GM23248 (cell line): ENCODE measurements around the gene PSD. TPM values are rescaled to one million over a fixed set of nuclear protein-coding genes. Genes with fewer than 3 reads are reported as not detected.

Source experiments
- DNase-seq: peaks from one replicate; pipeline ENCODE4 v3.0.0-alpha.2; 2015
- H2AFZ ChIP-seq: fragments of 200-600 bp; sonication (generic); 2 replicates; pipeline ENCODE4 v1.6.1; 2016; ENCODE audit warnings: antibody characterized with exemption
- H3F3A ChIP-seq: fragments of 200-600 bp; sonication (generic); 2 replicates; pipeline ENCODE4 v1.6.1; 2016; ENCODE audit warnings: mild to moderate bottlenecking, antibody characterized with exemption, mixed run types; ENCODE audit not compliant: insufficient read depth
- H3K27ac ChIP-seq: fragments of 200-600 bp; sonication (generic); 2 replicates; pipeline ENCODE4 v1.5.1; 2016; ENCODE audit warnings: mild to moderate bottlenecking
- H3K27me3 ChIP-seq: fragments of 200-600 bp; sonication (generic); replicated peaks from 2 replicates; pipeline ENCODE4 v1.6.1; 2016; ENCODE audit warnings: mild to moderate bottlenecking; ENCODE audit not compliant: insufficient read depth
- H3K36me3 ChIP-seq: fragments of 200-600 bp; sonication (generic); 2 replicates; pipeline ENCODE4 v1.6.1; 2016; ENCODE audit warnings: low read depth, mild to moderate bottlenecking
- H3K4me1 ChIP-seq: fragments of 200-600 bp; sonication (generic); 2 replicates; pipeline ENCODE4 v1.6.1; 2016; ENCODE audit warnings: mild to moderate bottlenecking; ENCODE audit not compliant: insufficient read depth
- H3K4me2 ChIP-seq: fragments of 200-600 bp; sonication (generic); one replicate; pipeline ENCODE4 v1.6.1; 2016; ENCODE audit warnings: mild to moderate bottlenecking; ENCODE audit not compliant: unreplicated experiment
- H3K4me3 ChIP-seq: fragments of 200-600 bp; sonication (generic); 2 replicates; pipeline ENCODE4 v1.5.1; 2016; ENCODE audit warnings: mild to moderate bottlenecking
- H3K79me2 ChIP-seq: fragments of 200-600 bp; sonication (generic); 2 replicates; pipeline ENCODE4 v1.6.1; 2016; ENCODE audit warnings: mild to moderate bottlenecking; ENCODE audit not compliant: insufficient read depth
- H3K9ac ChIP-seq: fragments of 200-600 bp; sonication (generic); 2 replicates; pipeline ENCODE4 v1.6.1; 2016; ENCODE audit warnings: mild to moderate bottlenecking
- H3K9me2 ChIP-seq: fragments of 200-600 bp; sonication (generic); 2 replicates; pipeline ENCODE4 v1.6.1; 2016; ENCODE audit warnings: mixed run types, mild to moderate bottlenecking, moderate library complexity; ENCODE audit not compliant: insufficient read depth
- H3K9me3 ChIP-seq: fragments of 200-600 bp; sonication (generic); one replicate; pipeline ENCODE4 v1.6.1; 2017; ENCODE audit warnings: low read depth
- H4K20me1 ChIP-seq: fragments of 200-600 bp; sonication (generic); 2 replicates; pipeline ENCODE4 v1.6.0; 2016; ENCODE audit not compliant: insufficient read depth
- EZH2 ChIP-seq: fragments of 200-600 bp; sonication (generic); IDR thresholded peaks from 2 replicates; pipeline ENCODE4 v1.6.1; 2018; ENCODE audit warnings: antibody characterized with exemption, mild to moderate bottlenecking; ENCODE audit not compliant: insufficient read depth, poor library complexity, severe bottlenecking
- EZH2phosphoT487 ChIP-seq: fragments of 200-600 bp; sonication (generic); IDR thresholded peaks from 2 replicates; pipeline ENCODE4 v1.6.1; 2018; ENCODE audit warnings: antibody characterized with exemption, moderate library complexity, mild to moderate bottlenecking, low read depth; ENCODE audit not compliant: insufficient read depth
- WGBS, 2 experiments: methylation state at CpG; one replicate each; pipeline ENCODE4 v1.1.6; 2015 to 2017; ENCODE audit warnings: low lambda C conversion rate in 2 of 2, low coverage in 1 of 2; ENCODE audit errors: missing lambda C conversion rate in 2 of 2; 5-methylcytosine and 5-hydroxymethylcytosine counted together
- in situ Hi-C: fragments of 300-500 bp; cut with MboI; formaldehyde crosslinking; loops from 2 replicates; pipeline ENCODE4 v1.15.0; 2020
- polyA plus RNA-seq: library from polyadenylated mRNA; unstranded; fragments of >200 nt; fragmentation: Nextera tagmentation; extraction: Ambion mirVana; gene quantifications from 2 replicates; pipeline ENCODE4 v1.2.1, GENCODE V29; 2016
- total RNA-seq: library from RNA; depleted of rRNA; stranded (reverse); fragments of >200 nt; shearing (Covaris generic); gene quantifications from 2 replicates; pipeline ENCODE4 v1.2.3, GENCODE V29; 2014; rRNA removed

Gene PSD
- total RNA-seq (1.0 and 11.3 TPM in 2 replicates), polyA plus RNA-seq (0.95 and 1.8 TPM in 2 replicates)

GRCh38 chr10:102418622-102419268 is at the start of gene PSD:
PSD (minus strand) TSS chr10:102418785; CDS start chr10:102417038, 1,747 bp downstream.
- TF ChIP-seq EZH2: no peak
- TF ChIP-seq EZH2phosphoT487: no peak
- H2AFZ ChIP-seq: no peak within 1 kb of the TSS
- H3K79me2 ChIP-seq: no peaks in the 10 kb centered on the region
- no peak within 1 kb of the TSS for H3K9ac ChIP-seq
- H3K9me3 ChIP-seq: no peaks in the 10 kb centered on the region
- no peak within 1 kb of the TSS for H3K27ac ChIP-seq
- DNase-seq: no peak
- in situ Hi-C loops: no loop called here
- H3K9me2 ChIP-seq: no peaks in the 10 kb centered on the region
- peak within 1 kb of the TSS; percentile 84 for H3K4me3 ChIP-seq
- peaks cover 18% of the 10 kb centered on the region for H3K4me1 ChIP-seq
- H3F3A ChIP-seq: peaks cover 13% of the 10 kb centered on the region; the same call in 1 of the 2 replicates
- H3K36me3 ChIP-seq: no peaks in the 10 kb centered on the region
- peak within 1 kb of the TSS; percentile 95 for H3K4me2 ChIP-seq
- H3K27me3 ChIP-seq: peaks cover 8% of the 10 kb centered on the region; the same call in 1 of the 2 replicates
- WGBS, 2 experiments: 5% methylated on average over 31 to 44 of the region's 45 CpGs
- H4K20me1 ChIP-seq: no peaks in the 10 kb centered on the region

- DNase-seq: no peak
- H3K9ac ChIP-seq: no peak overlapping the region
- TF ChIP-seq EZH2phosphoT487: no peak
- no peak for TF ChIP-seq EZH2
- H3K36me3 ChIP-seq: no peaks in the 10 kb centered on the region
- H4K20me1 ChIP-seq: no peaks in the 10 kb centered on the region
- H3K27me3 ChIP-seq: no peaks in the 10 kb centered on the region
- no peaks in the 10 kb centered on the region for H3K79me2 ChIP-seq
- WGBS, 2 experiments: 65 to 66% methylated on average over 6 of the region's 6 CpGs
- no peaks in the 10 kb centered on the region for H3K9me2 ChIP-seq
- no peak overlapping the region for H2AFZ ChIP-seq
- in situ Hi-C loops: no loop called here
- no peak overlapping the region for H3K4me3 ChIP-seq
- H3F3A ChIP-seq: no peaks in the 10 kb centered on the region
- no peaks in the 10 kb centered on the region for H3K4me1 ChIP-seq
- no peak overlapping the region for H3K27ac ChIP-seq
- H3K9me3 ChIP-seq: no peaks in the 10 kb centered on the region
- H3K4me2 ChIP-seq: no peak overlapping the region
Observed at GRCh38 chr10:102467971-102468438, 49.4 kb upstream of the PSD start.

GRCh38 chr10:102467318-102467717 is 48.7 kb upstream of the PSD start:
- WGBS, 2 experiments: 72 to 74% methylated on average over 6 of the region's 6 CpGs
- in situ Hi-C loops: no loop called here

GRCh38 chr10:102465466-102465865 is 46.9 kb upstream of the PSD start:
- no peaks in the 10 kb centered on the region for H4K20me1 ChIP-seq
- DNase-seq: no peak
- no peaks in the 10 kb centered on the region for H3K36me3 ChIP-seq
- no peak overlapping the region for H3K27ac ChIP-seq
- no peak overlapping the region for H3K4me3 ChIP-seq
- H3K27me3 ChIP-seq: no peaks in the 10 kb centered on the region
- H3K9me3 ChIP-seq: no peaks in the 10 kb centered on the region
- H3K9me2 ChIP-seq: no peaks in the 10 kb centered on the region
- no peak overlapping the region for H3K9ac ChIP-seq
- H3K4me1 ChIP-seq: no peaks in the 10 kb centered on the region
- TF ChIP-seq EZH2 (no peak), EZH2phosphoT487 (no peak)
- in situ Hi-C loops: no loop called here
- H3F3A ChIP-seq: 0 out of 2 replicates have a peak, but pooled peaks cover 6% of the 10 kb centered on the region
- H2AFZ ChIP-seq: no peak overlapping the region
- H3K4me2 ChIP-seq: no peak overlapping the region
- WGBS, 2 experiments: 36 to 44% methylated on average over 3 of the region's 3 CpGs
- H3K79me2 ChIP-seq: no peaks in the 10 kb centered on the region

More at GRCh38 chr10:102467318-102467717, 48.7 kb upstream of the PSD start:
- Histone ChIP-seq H3K4me2 (no peak overlapping the region), H3K9me3 (no peaks in the 10 kb centered on the region), H3K27me3 (no peaks in the 10 kb centered on the region), H4K20me1 (no peaks in the 10 kb centered on the region), H3K4me1 (no peaks in the 10 kb centered on the region), H3K9ac (no peak overlapping the region), H3K4me3 (no peak overlapping the region), H3F3A (0 out of 2 replicates have a peak, but pooled peaks cover 5% of the 10 kb centered on the region), H3K36me3 (no peaks in the 10 kb centered on the region), H3K9me2 (no peaks in the 10 kb centered on the region), H3K27ac (no peak overlapping the region), H2AFZ (no peak overlapping the region), H3K79me2 (no peaks in the 10 kb centered on the region)
- TF ChIP-seq EZH2phosphoT487: no peak
- no peak for TF ChIP-seq EZH2
- DNase-seq: no peak
